Measurements from ENCODE around the gene RLN1.

RLN1 gene

DNA sequence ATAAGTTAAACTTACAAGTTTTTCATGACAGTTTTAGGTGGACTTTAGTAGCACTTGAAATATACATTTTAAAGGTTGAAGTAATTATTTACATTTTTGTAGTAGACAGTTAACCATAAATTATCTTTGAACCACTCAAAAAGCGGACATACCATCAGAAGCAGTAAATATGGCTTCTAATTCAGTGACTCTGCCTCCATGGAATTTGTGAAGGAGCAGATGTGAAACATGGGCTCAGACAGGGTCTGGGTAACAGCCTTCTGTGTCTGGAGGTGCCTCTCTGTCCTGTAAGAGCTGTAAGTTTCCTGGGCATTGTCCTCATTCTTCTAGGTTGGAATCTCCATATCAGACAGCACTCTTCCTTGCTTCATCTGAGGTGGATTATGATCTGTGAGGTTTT lies 47.5 kb downstream of the RLN1 start:
- TF ChIP-seq, protein P1, sequence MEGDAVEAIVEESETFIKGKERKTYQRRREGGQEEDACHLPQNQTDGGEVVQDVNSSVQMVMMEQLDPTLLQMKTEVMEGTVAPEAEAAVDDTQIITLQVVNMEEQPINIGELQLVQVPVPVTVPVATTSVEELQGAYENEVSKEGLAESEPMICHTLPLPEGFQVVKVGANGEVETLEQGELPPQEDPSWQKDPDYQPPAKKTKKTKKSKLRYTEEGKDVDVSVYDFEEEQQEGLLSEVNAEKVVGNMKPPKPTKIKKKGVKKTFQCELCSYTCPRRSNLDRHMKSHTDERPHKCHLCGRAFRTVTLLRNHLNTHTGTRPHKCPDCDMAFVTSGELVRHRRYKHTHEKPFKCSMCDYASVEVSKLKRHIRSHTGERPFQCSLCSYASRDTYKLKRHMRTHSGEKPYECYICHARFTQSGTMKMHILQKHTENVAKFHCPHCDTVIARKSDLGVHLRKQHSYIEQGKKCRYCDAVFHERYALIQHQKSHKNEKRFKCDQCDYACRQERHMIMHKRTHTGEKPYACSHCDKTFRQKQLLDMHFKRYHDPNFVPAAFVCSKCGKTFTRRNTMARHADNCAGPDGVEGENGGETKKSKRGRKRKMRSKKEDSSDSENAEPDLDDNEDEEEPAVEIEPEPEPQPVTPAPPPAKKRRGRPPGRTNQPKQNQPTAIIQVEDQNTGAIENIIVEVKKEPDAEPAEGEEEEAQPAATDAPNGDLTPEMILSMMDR (IDR thresholded peaks at IDR 0.05; ENCODE audit: low read depth, low read length, missing control alignments): no peak
- no peak overlapping the region for H3K4me3 ChIP-seq (replicated peaks; ENCODE audit: low read depth, low read length)
- peak; percentile 43 for DNase-seq (ENCODE audit: extremely low read depth, low read depth)

DNA sequence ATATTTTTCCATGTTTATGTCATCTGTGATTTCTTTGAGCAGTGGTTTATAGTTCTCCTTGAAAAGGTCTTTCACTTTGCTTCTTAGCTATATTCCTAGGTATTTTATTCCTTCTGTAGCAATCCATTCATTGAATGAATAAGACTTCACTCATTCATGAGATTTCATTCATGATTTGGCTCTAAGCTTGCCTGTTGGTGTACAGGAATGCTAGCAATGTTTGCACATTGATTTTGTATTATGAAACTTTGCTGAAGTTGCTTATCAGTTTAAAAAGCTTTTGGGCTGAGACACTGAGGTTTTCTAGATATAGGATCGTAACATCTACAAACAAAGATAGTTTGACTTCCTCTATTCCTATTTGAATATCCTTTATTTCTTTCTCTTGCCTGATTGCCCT lies 51.1 kb downstream of the RLN1 start:
- TF ChIP-seq, protein P1 (IDR thresholded peaks at IDR 0.05; ENCODE audit: low read depth, low read length, missing control alignments): no peak
- H3K4me3 ChIP-seq (replicated peaks; ENCODE audit: low read depth, low read length): no peak overlapping the region
- DNase-seq (ENCODE audit: extremely low read depth, low read depth): no peak

DNA sequence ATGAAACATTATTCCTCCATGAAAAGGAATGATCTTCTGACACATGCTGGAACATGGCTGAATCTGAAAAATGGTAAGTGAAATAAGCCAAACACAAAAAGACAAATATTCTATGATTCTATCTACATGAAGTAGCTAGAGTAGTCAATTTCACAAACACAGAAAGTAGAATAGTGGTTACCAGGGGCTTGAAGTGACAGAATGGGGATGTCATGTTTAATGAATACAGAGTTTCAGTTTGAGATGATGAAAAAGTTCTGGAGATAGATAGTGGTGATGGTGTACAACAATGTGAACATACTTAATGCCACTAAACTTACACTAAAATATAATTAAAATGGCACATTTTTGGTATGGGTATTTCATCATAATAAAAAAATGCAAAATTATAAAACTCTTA lies 53.4 kb downstream of the RLN1 start:
- TF ChIP-seq, protein P1 (IDR thresholded peaks at IDR 0.05; ENCODE audit: low read depth, low read length, missing control alignments): no peak
- no peak overlapping the region for H3K4me3 ChIP-seq (replicated peaks; ENCODE audit: low read depth, low read length)
- no peak for DNase-seq (ENCODE audit: extremely low read depth, low read depth)

All from HFF-Myc (cell line).